Tongue (tissue), 2 donors: ENCODE results near the gene GOLGB1. TPM values are rescaled to one million over a fixed set of nuclear protein-coding genes. Genes with fewer than 3 reads are reported as not detected.
"Not testable (repeated sequence)": the region's sequence is repeated elsewhere in the genome, so short reads cannot be mapped to it uniquely, and the experiment has no call there.

Experiments used
- DNase-seq: peaks from one replicate; pipeline ENCODE4 v3.0.0-alpha.2; 2015
- total RNA-seq: library from RNA; depleted of rRNA; stranded (reverse); fragments of >200 nt; gene quantifications from one replicate; pipeline ENCODE4 v1.2.3, GENCODE V29; 2014

The GOLGB1 gene
- total RNA-seq, 1 donor from 2014 or later: 75.2 TPM

DNA sequence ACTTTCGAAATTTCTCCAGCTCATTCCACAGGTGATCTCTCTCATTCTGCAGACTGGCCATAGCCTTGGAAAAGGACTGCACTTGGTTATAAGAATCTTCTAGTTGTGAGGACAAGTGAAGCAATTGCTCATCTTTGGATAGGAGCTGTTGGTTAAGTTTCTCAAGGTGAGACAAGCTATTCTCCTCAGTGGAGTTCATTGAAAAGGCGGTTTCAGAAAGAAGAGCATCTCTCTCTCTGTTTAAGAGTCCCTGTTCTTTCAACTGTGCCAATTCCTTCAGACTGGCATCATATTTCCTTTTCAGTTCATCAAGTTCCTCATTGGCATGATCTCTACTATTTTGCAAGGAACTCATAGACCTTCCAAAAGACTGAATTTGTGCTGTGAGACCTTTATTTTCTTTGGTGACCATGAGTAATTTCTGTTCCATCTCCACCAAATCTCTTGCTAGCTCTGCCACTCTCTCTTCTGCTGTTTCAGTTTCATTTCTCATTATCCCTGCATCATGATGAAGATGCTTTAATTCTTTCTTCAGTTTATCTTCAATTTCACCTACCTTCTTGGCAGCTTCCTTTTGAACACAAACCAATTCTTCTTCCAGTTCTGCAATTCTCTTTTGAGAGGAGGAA is 58.6 kb downstream of the GOLGB1 start:
- DNase-seq: no peak

DNA sequence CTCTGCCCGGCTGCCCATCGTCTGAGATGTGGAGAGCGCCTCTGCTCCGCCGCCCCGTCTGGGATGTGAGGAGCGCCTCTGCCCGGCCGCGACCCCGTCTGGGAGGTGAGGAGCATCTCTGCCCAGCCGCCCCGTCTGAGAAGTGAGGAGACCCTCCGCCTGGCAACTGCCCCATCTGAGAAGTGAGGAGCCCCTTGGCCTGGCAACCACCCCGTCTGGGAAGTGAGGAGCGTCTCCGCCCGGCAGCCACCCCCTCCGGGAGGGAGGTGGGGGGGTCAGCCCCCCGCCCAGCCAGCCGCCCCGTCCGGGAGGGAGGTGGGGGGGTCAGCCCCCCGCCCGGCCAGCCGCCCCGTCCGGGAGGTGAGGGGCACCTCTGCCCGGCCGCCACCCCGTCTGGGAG is 60.8 kb downstream of the GOLGB1 start:
- not testable (repeated sequence) for DNase-seq

DNA sequence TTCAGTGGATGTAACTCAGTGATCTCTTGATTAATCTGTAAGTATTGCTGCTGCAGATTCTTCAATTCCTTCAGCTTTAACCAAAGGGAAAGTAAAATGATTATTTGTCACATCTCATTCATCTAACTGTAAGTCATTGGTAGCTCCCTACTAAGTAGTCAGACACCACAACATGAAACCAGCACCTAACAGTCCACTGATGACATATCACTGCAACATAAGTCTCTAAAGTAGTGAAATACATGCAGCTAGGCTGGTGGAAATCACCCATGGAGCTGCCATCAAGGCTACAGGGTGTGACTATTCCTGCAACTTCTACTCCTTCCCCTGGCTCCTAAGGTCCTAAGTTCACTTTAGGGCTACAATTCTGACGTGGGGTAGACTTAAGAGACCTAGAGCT is 67.7 kb downstream of the GOLGB1 start:
- no peak for DNase-seq

DNA sequence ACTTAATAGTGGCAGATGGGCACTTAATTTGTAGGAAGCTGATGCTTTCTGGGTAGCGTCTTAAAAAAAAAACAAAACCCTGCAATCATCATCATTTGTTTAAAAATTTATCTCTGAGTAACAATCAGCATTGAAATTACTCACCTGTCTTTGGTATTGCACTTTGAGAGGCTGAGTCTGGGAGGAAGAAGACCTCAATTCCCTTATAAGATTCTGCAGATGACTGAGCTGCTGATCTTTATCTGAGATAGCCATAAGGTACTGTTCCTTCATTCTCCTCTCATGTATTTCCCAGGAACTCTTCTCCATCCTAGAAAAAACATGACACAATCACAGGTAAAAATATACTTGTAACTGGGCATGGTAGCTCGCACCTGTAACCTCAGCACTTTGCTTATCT is 72.4 kb downstream of the GOLGB1 start:
- DNase-seq: no peak

DNA sequence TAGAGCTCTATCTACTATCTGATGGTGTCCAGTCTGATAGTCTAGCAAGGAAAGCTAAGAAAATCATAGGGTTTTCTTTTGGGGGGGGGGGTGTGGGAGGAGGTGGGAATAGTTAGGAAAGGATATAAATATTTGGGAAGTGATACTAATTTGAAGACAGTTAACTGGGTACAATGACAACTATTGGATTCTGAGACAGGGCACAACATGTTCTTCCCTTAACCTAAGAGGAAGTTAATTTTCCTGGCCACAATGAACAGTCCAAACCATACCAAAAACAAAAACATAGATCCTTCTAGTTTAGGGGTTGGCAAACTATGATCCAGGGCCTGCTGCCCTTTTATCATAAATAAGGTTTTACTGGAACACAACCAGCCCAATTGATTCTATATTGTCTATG is 78.9 kb downstream of the GOLGB1 start:
- no peak for DNase-seq

DNA sequence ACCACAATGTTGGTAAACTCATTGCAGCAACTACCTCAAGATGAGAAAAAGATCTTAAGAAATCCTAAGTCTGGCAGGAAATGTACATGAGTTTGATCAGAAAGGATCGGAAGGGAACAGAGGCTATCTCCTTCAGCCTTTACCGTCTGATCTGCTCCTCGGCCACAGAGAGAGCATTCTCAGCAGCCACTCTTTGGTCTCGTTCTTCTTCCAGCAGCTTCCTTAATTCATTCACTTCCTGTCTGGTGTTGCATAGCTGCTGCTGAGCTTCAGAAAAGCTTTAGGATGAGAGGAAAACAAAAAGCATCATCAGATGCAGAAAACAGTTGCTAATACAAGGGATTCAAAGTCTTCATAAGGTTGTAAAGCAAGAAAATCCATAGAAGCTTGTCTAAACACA is 82.2 kb downstream of the GOLGB1 start:
- DNase-seq: no peak

DNA sequence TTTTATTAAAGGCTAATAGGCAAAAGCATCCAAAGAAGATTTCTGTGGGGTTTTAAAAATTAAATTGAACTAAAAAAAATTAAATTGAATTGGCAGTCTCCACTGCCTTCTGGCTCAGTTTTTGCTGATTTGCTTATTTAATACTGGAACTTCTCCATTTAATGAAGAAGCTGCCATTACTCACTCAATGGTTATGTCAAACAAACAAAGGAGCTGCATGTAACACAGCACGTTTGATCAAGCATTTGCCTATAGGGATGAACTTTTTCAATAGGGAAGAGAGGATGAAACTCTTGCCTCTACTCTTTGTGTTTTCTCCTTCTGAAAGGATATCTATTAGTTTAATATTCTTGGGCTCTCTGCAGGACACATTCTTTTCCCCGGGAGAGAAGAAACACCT is 84.1 kb downstream of the GOLGB1 start:
- no peak for DNase-seq

DNA sequence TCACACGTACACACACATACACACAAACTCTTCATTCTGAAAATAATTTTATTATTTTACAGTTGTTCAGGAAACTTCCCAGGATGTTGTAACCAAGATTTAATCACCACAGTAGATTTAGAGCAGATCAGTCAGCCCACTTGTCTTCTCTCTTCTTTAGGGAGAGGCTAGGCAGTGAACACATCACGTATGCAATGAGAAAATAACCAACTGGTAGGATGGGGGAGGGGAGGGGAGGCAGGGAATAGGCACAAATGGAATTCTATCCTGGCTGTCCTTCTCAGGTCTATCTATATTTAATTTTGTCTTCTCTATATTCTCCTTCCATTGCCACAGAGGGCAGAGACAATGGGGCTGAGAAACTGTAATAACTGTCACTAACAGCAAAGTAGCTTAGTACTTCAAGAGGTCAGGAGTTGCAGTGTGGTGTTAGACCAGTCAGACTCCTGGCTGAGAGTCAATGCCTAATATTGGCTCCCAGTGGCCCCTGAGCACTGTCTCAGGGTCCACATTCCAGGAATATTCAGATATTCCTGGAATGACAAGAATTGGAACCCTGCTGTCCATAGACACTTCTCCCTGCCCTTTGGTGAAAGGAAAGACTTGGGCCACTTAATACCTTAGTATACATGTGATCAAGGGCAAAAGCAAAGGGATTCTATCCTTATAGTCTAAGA is 86.2 kb downstream of the GOLGB1 start:
- peak; percentile 17 for DNase-seq

DNA sequence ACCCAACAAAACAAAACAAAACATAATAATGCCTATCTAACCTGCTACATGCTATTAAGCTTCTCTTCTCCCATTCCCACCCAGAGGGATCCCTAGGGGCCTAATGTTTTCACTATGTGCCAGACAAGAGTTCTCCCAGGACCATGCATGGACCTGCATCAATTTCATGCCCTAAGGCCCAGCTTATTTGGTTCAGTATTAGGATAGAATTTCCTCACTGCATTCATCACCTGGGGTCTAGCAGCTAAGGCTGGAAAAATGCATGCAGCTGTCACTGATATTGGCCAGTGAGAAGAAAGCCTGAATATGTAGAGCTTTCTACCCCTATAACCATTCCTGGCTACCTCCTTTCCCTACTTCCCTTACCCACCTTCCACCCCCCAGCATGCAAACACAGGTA is 86.8 kb downstream of the GOLGB1 start:
- DNase-seq: no peak

DNA sequence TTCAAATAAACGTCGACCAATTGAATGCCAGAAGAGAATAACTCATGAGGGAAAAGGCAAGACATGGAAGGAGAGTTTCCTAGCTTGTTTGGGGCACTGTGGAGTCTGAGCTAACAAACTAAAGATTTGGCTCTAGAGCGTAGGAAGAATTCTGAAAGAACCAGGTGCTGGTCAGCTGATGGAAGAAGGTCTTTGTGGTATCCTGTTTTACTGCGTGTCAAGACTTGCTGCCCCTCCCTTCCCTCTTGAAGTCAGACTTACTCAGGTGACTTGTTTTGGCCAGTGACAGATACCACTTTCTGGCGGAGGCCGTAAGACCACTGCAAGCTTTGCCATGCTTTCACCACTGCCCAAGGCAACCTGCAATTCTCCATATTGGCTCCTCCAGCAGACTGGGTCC is 88.2 kb downstream of the GOLGB1 start:
- no peak for DNase-seq

DNA sequence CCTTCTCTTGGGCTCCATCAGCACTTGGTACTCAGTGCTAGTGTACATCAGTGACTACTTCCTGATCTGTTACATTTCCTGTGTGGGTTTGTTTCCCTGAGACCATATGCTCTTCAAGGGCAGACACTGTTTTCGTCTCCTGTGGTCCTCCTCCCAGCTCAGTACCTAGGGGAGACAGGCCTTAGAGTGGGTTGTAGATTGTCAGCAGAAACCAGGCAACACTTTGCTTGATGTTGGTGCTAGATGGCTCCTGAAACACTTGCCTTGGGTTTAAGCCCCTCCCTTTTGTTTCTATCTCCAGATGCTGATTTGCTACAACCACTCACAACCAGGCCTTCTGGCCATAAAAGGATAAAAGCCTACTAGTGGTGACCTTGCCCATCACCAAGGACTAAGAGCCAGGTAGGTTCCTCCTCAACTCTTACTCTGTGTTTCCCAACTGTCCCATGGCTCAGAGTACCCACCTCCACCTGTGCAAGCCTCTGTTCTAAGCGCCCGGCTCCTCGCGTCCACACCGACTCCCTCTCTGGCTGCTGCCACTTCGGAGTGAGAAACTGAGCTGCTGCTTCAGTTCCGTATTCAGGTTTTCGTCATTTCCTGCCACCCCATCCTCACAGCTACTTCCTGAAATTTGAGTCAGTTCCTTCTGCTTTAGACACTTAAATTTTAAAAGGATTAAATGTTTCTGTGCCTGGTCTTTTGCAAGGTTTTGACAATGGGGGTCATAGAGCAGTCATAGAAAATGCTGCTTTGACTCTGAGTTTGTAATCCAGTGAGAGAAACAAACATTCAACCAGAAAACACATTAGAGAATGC is 89.0 kb downstream of the GOLGB1 start, which contains the start of gene HCLS1:
HCLS1 (minus strand) TSS at position 548 of the 816 bp plus-strand sequence. CDS start 2,556 bp downstream, outside the sequence.
- DNase-seq: peak; percentile 8

DNA sequence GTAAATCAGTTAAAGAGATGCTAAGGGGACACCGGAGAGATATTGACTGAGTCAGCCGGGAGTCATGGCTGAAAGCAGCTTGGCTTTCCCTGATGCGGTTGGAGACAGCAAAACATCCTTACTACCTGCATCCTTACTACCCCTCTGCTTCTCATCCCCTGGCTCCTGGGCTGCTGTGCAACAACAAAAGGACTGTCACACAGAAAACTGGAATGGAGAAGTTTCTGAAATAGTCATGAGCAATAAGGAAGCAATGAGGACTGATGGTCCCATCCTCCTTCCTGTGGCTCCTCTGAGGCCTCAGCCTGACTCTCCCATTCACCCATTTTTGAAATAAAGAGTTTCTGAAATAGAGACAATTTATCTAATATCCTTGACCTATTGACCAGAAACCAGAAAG is 90.0 kb downstream of the GOLGB1 start:
- no peak for DNase-seq

DNA sequence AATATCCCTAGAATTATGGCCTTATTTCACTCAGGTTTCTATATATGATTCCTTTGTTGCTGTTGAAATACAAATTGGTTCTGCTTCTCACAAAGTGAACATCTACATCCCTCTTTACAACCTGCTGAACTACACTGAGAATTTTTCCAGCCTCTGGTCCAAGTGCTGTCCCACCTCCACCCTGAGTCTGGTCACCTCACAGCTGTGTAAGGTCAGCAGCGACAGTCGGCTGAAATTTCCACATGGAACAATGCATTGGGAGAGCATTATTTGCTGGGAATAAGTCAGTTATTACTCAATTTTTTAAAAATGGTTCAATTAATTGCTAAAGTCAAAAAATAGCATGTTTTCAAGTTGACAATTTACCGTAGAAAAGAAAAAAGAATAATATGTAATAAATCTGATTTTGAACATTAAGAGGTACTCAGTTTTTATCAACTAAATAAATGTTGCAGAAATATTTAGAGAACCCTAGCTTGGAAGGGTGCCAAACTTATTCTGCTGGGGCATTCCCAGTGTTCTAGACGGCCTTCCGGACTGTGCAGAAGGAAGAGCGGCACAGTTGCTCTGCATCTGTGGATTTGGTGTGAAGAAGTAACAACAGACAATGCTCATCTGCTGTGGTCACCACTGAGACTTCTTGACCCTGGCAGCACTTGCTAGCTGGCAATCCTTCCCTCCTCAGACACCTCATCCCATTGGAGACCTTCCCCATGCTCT is 90.7 kb downstream of the GOLGB1 start:
- no peak for DNase-seq

DNA sequence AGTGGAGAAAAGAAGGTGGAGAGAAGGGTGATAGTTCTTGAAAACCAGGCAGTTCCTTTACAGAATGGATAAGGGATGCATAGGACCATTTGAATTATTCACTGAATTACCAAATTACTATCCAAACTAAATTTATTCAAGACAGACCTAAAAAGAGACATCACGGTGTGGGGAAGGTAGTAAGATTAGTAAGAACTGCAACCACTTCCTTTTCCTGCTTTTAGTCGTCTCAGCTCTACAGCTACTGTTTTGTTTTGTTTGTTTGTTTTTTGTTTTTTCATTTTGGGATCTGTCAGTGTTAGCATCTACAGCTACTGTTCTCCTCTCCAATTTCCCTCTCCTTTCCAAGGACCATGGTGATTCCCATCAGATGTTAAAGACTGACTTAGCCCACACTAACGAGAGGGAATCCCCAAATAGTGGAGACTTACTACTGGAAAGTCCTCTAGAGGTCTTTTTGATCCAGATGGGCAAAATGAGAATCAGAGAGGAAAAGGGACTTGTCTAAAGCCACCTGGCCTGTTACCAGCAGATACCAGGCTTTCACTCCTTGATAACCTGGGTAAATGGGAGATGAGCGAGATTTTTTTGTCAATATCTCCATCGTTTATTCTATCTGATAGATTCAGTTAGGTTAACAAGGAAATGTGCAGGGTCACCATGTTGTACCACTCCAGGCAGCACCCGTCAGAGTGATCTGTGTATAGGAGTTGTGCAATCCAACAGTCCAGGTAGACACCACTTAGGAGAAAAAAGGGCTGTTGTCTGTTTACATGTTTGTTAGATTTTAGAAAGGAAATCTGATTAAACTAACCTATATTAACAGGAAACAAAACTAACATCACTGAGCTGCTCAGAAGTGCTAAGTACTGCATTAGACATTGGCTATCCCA is 94.8 kb downstream of the GOLGB1 start:
- DNase-seq: no peak

DNA sequence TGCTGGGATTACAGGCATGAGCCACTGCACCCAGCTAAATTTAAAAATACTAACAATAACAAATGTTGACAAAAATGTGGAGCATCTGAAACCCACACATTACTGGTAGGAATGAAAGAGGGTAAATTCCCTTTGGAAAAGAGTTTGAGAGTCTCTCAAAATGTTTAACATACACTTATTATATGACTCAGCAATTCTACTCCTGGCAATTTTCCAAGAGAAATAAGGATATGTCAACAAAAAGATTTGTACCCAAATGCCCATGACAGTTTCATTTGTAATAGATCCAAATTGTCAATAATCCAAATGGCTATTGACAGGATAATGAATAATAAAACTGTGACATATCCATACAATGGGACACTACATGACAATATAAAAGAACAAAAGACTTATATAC is 97.9 kb downstream of the GOLGB1 start:
- no peak for DNase-seq

DNA sequence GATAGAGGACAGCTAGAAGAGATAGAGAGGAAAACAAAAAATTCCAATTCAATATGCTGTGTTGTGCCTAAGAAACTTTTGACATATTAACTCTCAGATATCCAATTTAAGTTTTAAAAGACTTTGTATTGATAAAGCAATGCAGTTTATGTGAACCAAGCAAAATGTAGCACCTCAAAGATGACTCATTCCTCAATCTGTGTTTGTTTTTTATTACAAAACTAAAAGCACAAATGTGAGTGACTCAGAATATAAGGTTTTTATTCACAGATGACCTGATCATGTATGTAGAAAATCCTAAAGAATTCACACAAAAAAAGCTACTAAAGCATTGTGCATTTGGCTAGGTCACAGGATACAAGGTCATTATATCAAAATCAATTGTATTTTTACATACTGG is 99.9 kb downstream of the GOLGB1 start:
- no peak for DNase-seq

DNA sequence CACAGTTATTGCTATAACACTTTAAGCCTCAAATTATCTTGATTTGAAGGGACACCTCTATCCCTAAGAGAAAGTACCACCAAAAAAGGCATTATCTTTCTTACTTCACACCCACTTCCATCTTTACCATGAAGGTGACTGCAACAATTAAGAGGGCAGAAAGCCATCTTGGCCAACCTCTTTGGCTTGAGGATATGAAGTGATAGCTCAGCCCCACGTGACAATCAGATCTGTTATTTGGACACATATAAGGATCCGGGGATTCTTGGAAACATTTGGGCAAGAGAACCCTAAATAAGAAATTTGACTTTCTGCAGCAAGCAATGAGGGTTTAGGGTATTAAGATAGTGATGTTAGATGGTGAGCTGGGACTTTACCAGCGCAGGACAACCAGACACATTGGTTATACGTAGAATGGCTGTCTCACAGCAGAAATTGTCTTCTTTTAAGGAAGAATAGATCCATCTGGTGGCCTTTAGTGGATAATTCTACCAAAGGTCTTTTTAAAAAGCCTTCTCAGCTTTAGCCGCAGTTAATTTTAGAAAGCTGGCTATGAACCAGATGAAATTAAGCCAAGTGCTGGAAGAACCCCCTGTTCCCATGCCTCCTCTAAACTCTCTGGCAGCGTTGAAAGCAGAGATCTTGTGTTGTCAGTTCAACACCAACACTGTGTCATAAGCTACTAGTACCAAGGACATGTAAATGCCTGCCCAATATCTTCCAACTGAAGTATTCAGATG is 101.2 kb downstream of the GOLGB1 start:
- DNase-seq: peak; percentile 59

DNA sequence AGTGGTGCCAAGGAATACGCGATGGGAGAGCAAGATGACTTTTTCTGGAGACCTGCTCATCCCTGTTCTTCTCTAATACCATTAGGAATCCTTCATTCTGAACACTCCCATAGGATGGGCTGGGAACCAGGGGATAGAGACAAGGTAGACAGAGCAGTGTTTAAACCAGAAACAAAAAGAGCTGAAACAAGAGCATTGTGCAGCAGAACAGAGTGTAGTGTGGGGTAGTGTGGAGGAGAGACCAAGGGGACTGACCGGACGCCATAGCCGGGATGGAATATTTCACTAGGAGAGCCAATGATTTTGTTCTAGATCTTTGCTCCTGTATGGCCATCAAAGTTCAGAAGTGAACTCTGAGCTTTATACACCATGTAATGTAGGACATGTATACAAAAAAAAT is 104.5 kb downstream of the GOLGB1 start:
- no peak for DNase-seq

DNA sequence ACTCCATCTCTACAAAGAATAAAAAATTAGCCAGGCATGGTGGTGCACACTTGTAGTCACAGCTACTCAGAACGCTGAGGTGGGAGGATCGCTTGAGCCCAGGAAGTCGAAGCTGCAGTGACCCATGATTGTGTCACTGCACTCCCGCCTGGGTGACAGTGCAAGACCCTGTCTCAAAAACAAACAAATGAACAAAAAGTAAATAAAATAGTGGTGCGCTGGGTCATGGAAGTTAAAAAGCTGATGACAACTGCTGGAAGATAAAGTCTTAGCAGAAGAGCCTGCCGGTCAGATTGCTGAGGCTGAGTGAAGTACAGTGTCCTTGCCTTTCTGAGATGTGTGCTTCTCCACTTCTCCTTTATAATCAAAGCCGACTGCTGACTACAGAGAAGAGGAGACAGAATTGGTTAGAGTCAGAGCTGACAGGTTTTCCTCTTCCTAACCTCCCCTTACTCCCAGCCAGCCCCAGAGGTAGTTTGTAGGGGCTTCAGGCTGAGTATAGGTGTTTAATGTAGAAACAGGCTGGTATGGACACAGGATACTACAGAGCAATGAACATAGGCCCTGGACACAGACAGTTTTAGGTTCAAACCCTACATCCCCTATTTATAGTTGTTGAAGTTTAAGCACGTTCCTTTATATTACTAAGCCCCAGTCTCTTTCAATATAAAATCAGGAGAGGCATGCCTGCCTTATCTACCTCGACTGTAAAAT is 106.8 kb downstream of the GOLGB1 start:
- no peak for DNase-seq

DNA sequence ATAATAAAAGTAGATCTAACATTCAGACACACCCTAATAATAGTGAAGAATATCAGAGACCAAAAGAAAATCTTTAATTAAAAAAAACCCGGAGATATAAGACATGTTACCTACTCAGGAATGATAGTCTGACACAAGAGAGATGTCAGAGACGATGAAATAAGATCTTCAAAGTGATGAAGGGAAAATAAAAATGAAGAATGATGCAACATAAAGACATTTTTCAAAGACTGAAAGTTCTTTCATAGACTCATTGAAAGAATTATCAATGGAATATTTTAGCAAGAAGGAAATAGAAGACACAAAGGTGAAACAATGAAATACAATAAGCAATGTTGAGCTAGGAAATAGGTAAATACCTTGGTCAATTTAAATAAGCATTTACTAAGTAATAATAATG is 108.4 kb downstream of the GOLGB1 start:
- no peak for DNase-seq
